ENCODE results near the gene GMCL2. TPM values are rescaled to one million over a fixed set of nuclear protein-coding genes. Genes with fewer than 3 reads are reported as not detected.
A peak's percentile ranks its signal among the peaks of the same experiment; 100 is the strongest.

GMCL2 gene
- total and polyA plus RNA-seq, 9 of the 15 experiments (the other 6 are each of a cell fraction or from before 2014, with no cell fraction given) = 0.04 TPM; not detected in 8

DNA sequence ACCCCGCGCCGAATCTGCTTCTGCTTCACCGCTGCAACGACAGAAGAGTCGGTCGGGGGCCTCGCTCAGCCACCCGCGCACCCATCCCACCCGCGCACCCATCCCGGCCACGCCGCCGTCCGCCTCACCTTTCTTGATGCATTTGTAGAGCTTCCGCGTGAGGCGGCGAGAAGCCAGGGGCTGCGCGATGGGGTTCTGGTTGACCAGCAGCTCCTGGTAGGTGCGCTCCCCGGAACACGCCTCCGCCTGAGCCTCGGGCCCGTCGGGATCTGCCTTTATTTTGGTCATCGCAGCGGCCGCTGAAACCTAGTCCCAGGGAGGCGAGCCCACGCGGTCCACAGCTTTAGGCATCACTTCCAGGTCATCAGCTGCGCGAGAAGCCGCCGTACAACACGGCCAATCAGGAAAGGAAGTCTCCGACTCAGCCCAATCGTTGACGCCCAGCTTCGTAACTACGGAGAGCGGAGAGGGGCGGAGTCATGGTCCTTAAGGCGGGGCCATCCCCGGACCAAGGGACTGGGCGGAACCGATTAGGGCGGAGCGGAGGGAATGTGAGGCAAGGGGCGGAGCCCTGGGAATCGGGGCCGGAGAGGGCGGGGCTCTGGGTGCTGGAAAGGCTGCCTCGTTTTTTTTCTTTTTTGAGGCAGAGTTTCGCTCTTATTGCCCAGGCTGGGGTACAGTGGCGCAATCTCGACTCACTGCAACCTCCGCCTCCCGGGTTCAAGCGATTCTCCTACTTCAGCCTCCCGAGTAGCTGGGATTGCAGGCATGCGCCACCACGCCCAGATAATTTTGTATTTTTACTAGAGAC, 33.4 kb downstream of the GMCL2 start, which contains the start of gene NHP2 (continued):
- TF ChIP-seq ZNF584 (CRISPR knock-in tag; IDR thresholded peaks at IDR 0.05; ENCODE audit: low read depth) (no peak), HDGF (IDR thresholded peaks at IDR 0.05) (no peak), RFX7 (CRISPR knock-in tag; IDR thresholded peaks at IDR 0.05) (no peak), ZC3H8 (IDR thresholded peaks at IDR 0.05) (no peak), PML (IDR thresholded peaks at IDR 0.05; ENCODE audit: low read length) (0 out of 2 replicates have a peak, but pooled peaks have one; percentile 27), ZNF583 (CRISPR knock-in tag; IDR thresholded peaks at IDR 0.05) (no peak), GABPB1 (CRISPR knock-in tag; IDR thresholded peaks at IDR 0.05) (peak; percentile 91), ZNF431 (CRISPR knock-in tag; IDR thresholded peaks at IDR 0.05) (no peak), CBX1 (IDR thresholded peaks at IDR 0.05; ENCODE audit: low read depth) (no peak), TFAM (CRISPR knock-in tag; conservative IDR thresholded peaks at IDR 0.05) (no peak), ZNF197 (CRISPR knock-in tag; IDR thresholded peaks at IDR 0.05; ENCODE audit: low read depth) (no peak), NRF1 (conservative IDR thresholded peaks at IDR 0.05 in 1 of 2, IDR thresholded peaks at IDR 0.05 in 1 of 2) (peak; percentile 86 to 89), HNRNPH1 (optimal IDR thresholded peaks at IDR 0.05; ENCODE audit: low read depth, low read length) (no peak), MAFF (IDR thresholded peaks at IDR 0.05; ENCODE audit: low read length) (no peak), RBM34 (IDR thresholded peaks at IDR 0.05; ENCODE audit: borderline replicate concordance, insufficient read depth, low read length) (no peak), ASH1L (IDR thresholded peaks at IDR 0.05; ENCODE audit: borderline replicate concordance, low read depth, partially characterized antibody) (peak; percentile 41), ARID1B (IDR thresholded peaks at IDR 0.05) (no peak)
- TF ChIP-seq, protein P1, sequence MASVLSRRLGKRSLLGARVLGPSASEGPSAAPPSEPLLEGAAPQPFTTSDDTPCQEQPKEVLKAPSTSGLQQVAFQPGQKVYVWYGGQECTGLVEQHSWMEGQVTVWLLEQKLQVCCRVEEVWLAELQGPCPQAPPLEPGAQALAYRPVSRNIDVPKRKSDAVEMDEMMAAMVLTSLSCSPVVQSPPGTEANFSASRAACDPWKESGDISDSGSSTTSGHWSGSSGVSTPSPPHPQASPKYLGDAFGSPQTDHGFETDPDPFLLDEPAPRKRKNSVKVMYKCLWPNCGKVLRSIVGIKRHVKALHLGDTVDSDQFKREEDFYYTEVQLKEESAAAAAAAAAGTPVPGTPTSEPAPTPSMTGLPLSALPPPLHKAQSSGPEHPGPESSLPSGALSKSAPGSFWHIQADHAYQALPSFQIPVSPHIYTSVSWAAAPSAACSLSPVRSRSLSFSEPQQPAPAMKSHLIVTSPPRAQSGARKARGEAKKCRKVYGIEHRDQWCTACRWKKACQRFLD (CRISPR knock-in tag; IDR thresholded peaks at IDR 0.05) = no peak
- TF ChIP-seq, protein P2, sequence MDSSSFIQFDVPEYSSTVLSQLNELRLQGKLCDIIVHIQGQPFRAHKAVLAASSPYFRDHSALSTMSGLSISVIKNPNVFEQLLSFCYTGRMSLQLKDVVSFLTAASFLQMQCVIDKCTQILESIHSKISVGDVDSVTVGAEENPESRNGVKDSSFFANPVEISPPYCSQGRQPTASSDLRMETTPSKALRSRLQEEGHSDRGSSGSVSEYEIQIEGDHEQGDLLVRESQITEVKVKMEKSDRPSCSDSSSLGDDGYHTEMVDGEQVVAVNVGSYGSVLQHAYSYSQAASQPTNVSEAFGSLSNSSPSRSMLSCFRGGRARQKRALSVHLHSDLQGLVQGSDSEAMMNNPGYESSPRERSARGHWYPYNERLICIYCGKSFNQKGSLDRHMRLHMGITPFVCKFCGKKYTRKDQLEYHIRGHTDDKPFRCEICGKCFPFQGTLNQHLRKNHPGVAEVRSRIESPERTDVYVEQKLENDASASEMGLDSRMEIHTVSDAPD (CRISPR knock-in tag; IDR thresholded peaks at IDR 0.05) = no peak
- TF ChIP-seq, protein P3, sequence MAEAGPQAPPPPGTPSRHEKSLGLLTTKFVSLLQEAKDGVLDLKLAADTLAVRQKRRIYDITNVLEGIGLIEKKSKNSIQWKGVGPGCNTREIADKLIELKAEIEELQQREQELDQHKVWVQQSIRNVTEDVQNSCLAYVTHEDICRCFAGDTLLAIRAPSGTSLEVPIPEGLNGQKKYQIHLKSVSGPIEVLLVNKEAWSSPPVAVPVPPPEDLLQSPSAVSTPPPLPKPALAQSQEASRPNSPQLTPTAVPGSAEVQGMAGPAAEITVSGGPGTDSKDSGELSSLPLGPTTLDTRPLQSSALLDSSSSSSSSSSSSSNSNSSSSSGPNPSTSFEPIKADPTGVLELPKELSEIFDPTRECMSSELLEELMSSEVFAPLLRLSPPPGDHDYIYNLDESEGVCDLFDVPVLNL (CRISPR knock-in tag; IDR thresholded peaks at IDR 0.05; ENCODE audit: low read depth) = no peak
- TF ChIP-seq, protein P4, sequence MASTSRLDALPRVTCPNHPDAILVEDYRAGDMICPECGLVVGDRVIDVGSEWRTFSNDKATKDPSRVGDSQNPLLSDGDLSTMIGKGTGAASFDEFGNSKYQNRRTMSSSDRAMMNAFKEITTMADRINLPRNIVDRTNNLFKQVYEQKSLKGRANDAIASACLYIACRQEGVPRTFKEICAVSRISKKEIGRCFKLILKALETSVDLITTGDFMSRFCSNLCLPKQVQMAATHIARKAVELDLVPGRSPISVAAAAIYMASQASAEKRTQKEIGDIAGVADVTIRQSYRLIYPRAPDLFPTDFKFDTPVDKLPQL (IDR thresholded peaks at IDR 0.05; ENCODE audit: extremely low read depth, insufficient read length) = no peak
- TF ChIP-seq, protein P5, sequence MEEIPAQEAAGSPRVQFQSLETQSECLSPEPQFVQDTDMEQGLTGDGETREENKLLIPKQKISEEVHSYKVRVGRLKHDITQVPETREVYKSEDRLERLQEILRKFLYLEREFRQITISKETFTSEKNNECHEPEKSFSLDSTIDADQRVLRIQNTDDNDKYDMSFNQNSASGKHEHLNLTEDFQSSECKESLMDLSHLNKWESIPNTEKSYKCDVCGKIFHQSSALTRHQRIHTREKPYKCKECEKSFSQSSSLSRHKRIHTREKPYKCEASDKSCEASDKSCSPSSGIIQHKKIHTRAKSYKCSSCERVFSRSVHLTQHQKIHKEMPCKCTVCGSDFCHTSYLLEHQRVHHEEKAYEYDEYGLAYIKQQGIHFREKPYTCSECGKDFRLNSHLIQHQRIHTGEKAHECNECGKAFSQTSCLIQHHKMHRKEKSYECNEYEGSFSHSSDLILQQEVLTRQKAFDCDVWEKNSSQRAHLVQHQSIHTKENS (CRISPR knock-in tag; IDR thresholded peaks at IDR 0.05) = no peak

Measured in K562 (cell line).